A549 (cell line): ENCODE results near the gene ENTPD7. TPM values are rescaled to one million over a fixed set of nuclear protein-coding genes. Genes with fewer than 3 reads are reported as not detected.

Experiments
- ATAC-seq, 2 experiments: fragments of 200-7000 bp in 1 of 2; fragments of >200 bp in 1 of 2; cut with Nextera tagmentation in 1 of 2; cut with Tn5 transposase in 1 of 2; 3 replicates each; pipeline versions ENCODE4 v1.8.0 to v1.9.1; 2018 to 2020; ENCODE audit warnings: mild to moderate bottlenecking in 1 of 2, moderate library complexity in 1 of 2
- CTCF ChIA-PET: fragments of 300-600 bp; sonication (Branson Sonifier 250); formaldehyde crosslinking; extraction: SDS; loops from one replicate; lab custom pipeline; 2021; ENCODE audit warnings: antibody characterized with exemption, inconsistent platforms; lab: Yijun Ruan, JAX
- POLR2A ChIA-PET: fragments of 350-600 bp; formaldehyde crosslinking; extraction: SDS; loops from one replicate; lab custom pipeline; 2021; ENCODE audit warnings: antibody characterized with exemption, inconsistent platforms; lab: Yijun Ruan, JAX
- DNase-seq, 2 experiments: peaks; one replicate each; pipeline versions ENCODE4 v3.0.0 to v3.0.0-alpha.2; 2011 to 2016; ENCODE audit warnings: low read depth in 1 of 2, low spot score in 1 of 2
- FAIRE-seq: peaks from 2 replicates; lab custom pipeline; 2011; peaks lifted over from hg19 to GRCh38; lab: Jason Lieb, UNC
- H3K27ac ChIP-seq, 2 experiments: fragments of >200 bp; sonication (Bioruptor Twin); formaldehyde crosslinking; 3 replicates each; pipeline ENCODE4 v1.5.1; 2016 to 2017
- H3K4me1 ChIP-seq: fragments of >200 bp; sonication (Bioruptor Twin); formaldehyde crosslinking; 3 replicates; pipeline ENCODE4 v1.6.1; 2016
- H3K4me2 ChIP-seq: fragments of >200 bp; sonication (Bioruptor Twin); formaldehyde crosslinking; 3 replicates; pipeline ENCODE4 v1.6.1; 2016
- H3K4me3 ChIP-seq: fragments of >200 bp; sonication (Bioruptor Twin); formaldehyde crosslinking; 3 replicates; pipeline ENCODE4 v1.5.1; 2016
- H3K9me3 ChIP-seq: fragments of >200 bp; sonication (Bioruptor Twin); formaldehyde crosslinking; 3 replicates; pipeline ENCODE4 v1.6.1; 2016
- CBX8 ChIP-seq: fragments of 200-600 bp; sonication (generic); IDR thresholded peaks from 2 replicates; pipeline ENCODE4 v1.6.1; 2016
- CEBPB ChIP-seq, 2 experiments: fragments of >200 bp in 1 of 2; sonication (Bioruptor Twin) in 1 of 2; formaldehyde crosslinking in 1 of 2; IDR thresholded peaks; 2 replicates each; pipeline ENCODE4 v1.6.1; 2012 to 2016
- CHD4 ChIP-seq: fragments of 200-600 bp; sonication (generic); IDR thresholded peaks from 2 replicates; pipeline ENCODE4 v1.6.1; 2016; ENCODE audit warnings: antibody characterized with exemption, mild to moderate bottlenecking, borderline replicate concordance
- E2F6 ChIP-seq: IDR thresholded peaks from 2 replicates; pipeline ENCODE4 v1.6.1; 2012; ENCODE audit warnings: low read depth, borderline replicate concordance
- EHMT2 ChIP-seq: fragments of 200-600 bp; sonication (generic); IDR thresholded peaks from 2 replicates; pipeline ENCODE4 v1.6.1; 2016; ENCODE audit warnings: antibody characterized with exemption, low read depth, mild to moderate bottlenecking, moderate library complexity
- FOSL2 ChIP-seq, 2 experiments: fragments of 450-650 bp in 1 of 2; fragments of >200 bp in 1 of 2; sonication (Bioruptor Twin) in 1 of 2; formaldehyde crosslinking; IDR thresholded peaks; 2 replicates each; pipeline versions ENCODE4 v1.5.0 to v1.6.1; 2016 to 2020; ENCODE audit warnings: mild to moderate bottlenecking in 1 of 2, moderate library complexity in 1 of 2
- HDAC2 ChIP-seq: fragments of 200-600 bp; sonication (generic); IDR thresholded peaks from 2 replicates; pipeline ENCODE4 v1.6.1; 2016
- HEYL ChIP-seq: fragments of 250-450 bp; sonication (Bioruptor Pico); IDR thresholded peaks from 2 replicates; pipeline ENCODE4 v1.8.0; 2021; ENCODE audit warnings: mild to moderate bottlenecking, moderate library complexity
- HOXA7 ChIP-seq: fragments of 250-450 bp; sonication (Bioruptor Pico); IDR thresholded peaks from 2 replicates; pipeline ENCODE4 v1.5.0; 2020; ENCODE audit warnings: mild to moderate bottlenecking, moderate library complexity
- JUN ChIP-seq, 2 experiments: fragments of >200 bp; sonication (Bioruptor Twin); formaldehyde crosslinking; IDR thresholded peaks; 2 replicates in 1 of 2; 3 replicates in 1 of 2; pipeline ENCODE4 v1.6.1; 2016 to 2017
- KDM5A ChIP-seq: fragments of 200-600 bp; sonication (generic); IDR thresholded peaks from 2 replicates; pipeline ENCODE4 v1.6.1; 2016; ENCODE audit warnings: antibody characterized with exemption, mild to moderate bottlenecking
- MAFK ChIP-seq: fragments of 450-650 bp; IDR thresholded peaks from 2 replicates; pipeline ENCODE4 v1.6.1; 2014; ENCODE audit not compliant: partially characterized antibody
- NFE2L2 ChIP-seq: fragments of 150-350 bp; conservative IDR thresholded peaks from 2 replicates; pipeline ENCODE4 v1.6.1; 2014; ENCODE audit warnings: low read length
- POLR2A ChIP-seq: IDR thresholded peaks from 2 replicates; pipeline ENCODE4 v1.6.1; 2012; ENCODE audit warnings: mild to moderate bottlenecking, low read length
- POLR2AphosphoS2 ChIP-seq: conservative IDR thresholded peaks from 2 replicates; pipeline ENCODE4 v1.6.1; 2012; ENCODE audit warnings: low read length, improper control_type of control experiment, inconsistent platforms
- SMC3 ChIP-seq: fragments of >200 bp; sonication (Bioruptor Twin); formaldehyde crosslinking; IDR thresholded peaks from 3 replicates; pipeline ENCODE4 v1.6.1; 2018; ENCODE audit warnings: inconsistent platforms
- SREBF2 ChIP-seq: fragments of 450-650 bp; IDR thresholded peaks from 2 replicates; pipeline ENCODE4 v1.6.1; 2014; ENCODE audit warnings: mild to moderate bottlenecking, moderate library complexity
- TFCP2L1 ChIP-seq: fragments of 250-450 bp; sonication (Bioruptor Pico); IDR thresholded peaks from 2 replicates; pipeline ENCODE4 v1.5.0; 2021; ENCODE audit warnings: mild to moderate bottlenecking
- ZC3H11A ChIP-seq: fragments of 450-650 bp; IDR thresholded peaks from 2 replicates; pipeline ENCODE4 v1.6.1; 2014; ENCODE audit warnings: antibody characterized with exemption, mild to moderate bottlenecking
- WGBS: methylation state at CpG from one replicate; pipeline ENCODE4 v1.1.6; 2017; ENCODE audit errors: missing lambda C conversion rate; 5-methylcytosine and 5-hydroxymethylcytosine counted together
- polyA plus RNA-seq, 4 experiments: library from polyadenylated mRNA; depleted of rRNA in 3 of 4; stranded (reverse); fragments of >200 nt; fragmentation: RNase III in 1 of 4; extraction: RNeasy Plus Mini Kit Qiagen cat#74134 plus additional on column Dnase treatment in 1 of 4; gene quantifications; 2 replicates in 3 of 4; 3 replicates in 1 of 4; pipeline ENCODE4 v1.2.3, GENCODE V29; 2011 to 2017
- TF ChIP-seq, protein P1 (sequence below): IDR thresholded peaks from 2 replicates; pipeline ENCODE4 v1.6.1; 2012
- TF ChIP-seq, protein P2 (sequence below): fragments of 250-450 bp; sonication (Bioruptor Pico); IDR thresholded peaks from 2 replicates; pipeline ENCODE4 v1.5.0; 2021; ENCODE audit warnings: mild to moderate bottlenecking, moderate library complexity, borderline replicate concordance
- TF ChIP-seq, protein P3 (sequence below): fragments of >200 bp; sonication (Bioruptor Twin); formaldehyde crosslinking; IDR thresholded peaks from 3 replicates; pipeline ENCODE4 v1.6.1; 2016
- TF ChIP-seq, protein P4 (sequence below): fragments of 450-650 bp; IDR thresholded peaks from 2 replicates; pipeline ENCODE4 v1.6.1; 2014; ENCODE audit warnings: antibody characterized with exemption
- TF ChIP-seq, protein P5 (sequence below): fragments of 200-600 bp; sonication (generic); IDR thresholded peaks from 2 replicates; pipeline ENCODE4 v1.6.1; 2016; ENCODE audit warnings: antibody characterized with exemption, mild to moderate bottlenecking, moderate library complexity
- TF ChIP-seq, protein P6 (sequence below): IDR thresholded peaks from 2 replicates; pipeline ENCODE4 v1.6.1; 2012

Gene ENTPD7
- polyA plus RNA-seq, 2 of the 4 experiments (the other 2 are of a cell fraction), result 6.8 to 10.4 TPM

GRCh38 chr10:99748823-99749451 is 89.6 kb downstream of the ENTPD7 start:
- POLR2A ChIA-PET, result no interaction called here
- no peak for TF ChIP-seq HDAC2
- TF ChIP-seq FOSL2 (IDR thresholded peaks at IDR 0.05), result no peak
- no peak for TF ChIP-seq FOSL2 (CRISPR knock-in tag; IDR thresholded peaks at IDR 0.05)
- no peak for TF ChIP-seq SREBF2
- TF ChIP-seq ZC3H11A, result no peak
- TF ChIP-seq EHMT2, result no peak
- TF ChIP-seq, protein P1, sequence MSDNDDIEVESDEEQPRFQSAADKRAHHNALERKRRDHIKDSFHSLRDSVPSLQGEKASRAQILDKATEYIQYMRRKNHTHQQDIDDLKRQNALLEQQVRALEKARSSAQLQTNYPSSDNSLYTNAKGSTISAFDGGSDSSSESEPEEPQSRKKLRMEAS, result no peak
- TF ChIP-seq POLR2A, result no peak
- TF ChIP-seq MAFK, result no peak
- no peak for TF ChIP-seq HOXA7 (CRISPR knock-in tag)
- TF ChIP-seq CBX8, result no peak
- TF ChIP-seq SMC3, result no peak
- no peak for TF ChIP-seq JUN (IDR thresholded peaks at IDR 0.05)
- TF ChIP-seq, protein P2, sequence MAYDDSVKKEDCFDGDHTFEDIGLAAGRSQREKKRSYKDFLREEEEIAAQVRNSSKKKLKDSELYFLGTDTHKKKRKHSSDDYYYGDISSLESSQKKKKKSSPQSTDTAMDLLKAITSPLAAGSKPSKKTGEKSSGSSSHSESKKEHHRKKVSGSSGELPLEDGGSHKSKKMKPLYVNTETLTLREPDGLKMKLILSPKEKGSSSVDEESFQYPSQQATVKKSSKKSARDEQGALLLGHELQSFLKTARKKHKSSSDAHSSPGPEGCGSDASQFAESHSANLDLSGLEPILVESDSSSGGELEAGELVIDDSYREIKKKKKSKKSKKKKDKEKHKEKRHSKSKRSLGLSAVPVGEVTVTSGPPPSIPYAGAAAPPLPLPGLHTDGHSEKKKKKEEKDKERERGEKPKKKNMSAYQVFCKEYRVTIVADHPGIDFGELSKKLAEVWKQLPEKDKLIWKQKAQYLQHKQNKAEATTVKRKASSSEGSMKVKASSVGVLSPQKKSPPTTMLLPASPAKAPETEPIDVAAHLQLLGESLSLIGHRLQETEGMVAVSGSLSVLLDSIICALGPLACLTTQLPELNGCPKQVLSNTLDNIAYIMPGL (CRISPR knock-in tag), result no peak
- TF ChIP-seq, protein P3, sequence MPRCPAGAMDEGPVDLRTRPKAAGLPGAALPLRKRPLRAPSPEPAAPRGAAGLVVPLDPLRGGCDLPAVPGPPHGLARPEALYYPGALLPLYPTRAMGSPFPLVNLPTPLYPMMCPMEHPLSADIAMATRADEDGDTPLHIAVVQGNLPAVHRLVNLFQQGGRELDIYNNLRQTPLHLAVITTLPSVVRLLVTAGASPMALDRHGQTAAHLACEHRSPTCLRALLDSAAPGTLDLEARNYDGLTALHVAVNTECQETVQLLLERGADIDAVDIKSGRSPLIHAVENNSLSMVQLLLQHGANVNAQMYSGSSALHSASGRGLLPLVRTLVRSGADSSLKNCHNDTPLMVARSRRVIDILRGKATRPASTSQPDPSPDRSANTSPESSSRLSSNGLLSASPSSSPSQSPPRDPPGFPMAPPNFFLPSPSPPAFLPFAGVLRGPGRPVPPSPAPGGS, result no peak
- TF ChIP-seq CEBPB (IDR thresholded peaks at IDR 0.05), result no peak
- no peak for TF ChIP-seq POLR2AphosphoS2

GRCh38 chr10:99750641-99751040 is 91.3 kb downstream of the ENTPD7 start:
- CTCF ChIA-PET, result no interaction called here
- TF ChIP-seq, protein P4, sequence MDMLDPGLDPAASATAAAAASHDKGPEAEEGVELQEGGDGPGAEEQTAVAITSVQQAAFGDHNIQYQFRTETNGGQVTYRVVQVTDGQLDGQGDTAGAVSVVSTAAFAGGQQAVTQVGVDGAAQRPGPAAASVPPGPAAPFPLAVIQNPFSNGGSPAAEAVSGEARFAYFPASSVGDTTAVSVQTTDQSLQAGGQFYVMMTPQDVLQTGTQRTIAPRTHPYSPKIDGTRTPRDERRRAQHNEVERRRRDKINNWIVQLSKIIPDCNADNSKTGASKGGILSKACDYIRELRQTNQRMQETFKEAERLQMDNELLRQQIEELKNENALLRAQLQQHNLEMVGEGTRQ, result no peak
- TF ChIP-seq, all 56 proteins: peak for 0
- no peak overlapping the region for H3K27ac ChIP-seq
- peak; percentile 72 for FAIRE-seq
- H3K4me3 ChIP-seq, result no peak overlapping the region
- POLR2A ChIA-PET, result no interaction called here
- ATAC-seq, result no peak
- H3K4me2 ChIP-seq, result no peak overlapping the region
- no peaks in the 10 kb centered on the region for H3K9me3 ChIP-seq
- DNase-seq, result no peak
- peaks cover 19% of the 10 kb centered on the region for H3K4me1 ChIP-seq

More at GRCh38 chr10:99748823-99749451, 89.6 kb downstream of the ENTPD7 start:
- Histone ChIP-seq H3K9me3 (no peaks in the 10 kb centered on the region), H3K27ac (no peak overlapping the region), H3K4me1 (peaks cover 9% of the 10 kb centered on the region), H3K4me3 (no peak overlapping the region), H3K4me2 (no peak overlapping the region)
- ATAC-seq (no peak), FAIRE-seq (no peak), DNase-seq (no peak)
- WGBS, result 81% methylated on average over 2 of the region's 2 CpGs
- CTCF ChIA-PET, result interaction anchor here (0.8 to 1.3 kb wide), 2 partner anchors 11 to 18 kb away, joined by 3 to 4 read pairs; no protein-coding TSS in a partner anchor

GRCh38 chr10:99754670-99755069 is 95.4 kb downstream of the ENTPD7 start:
- FAIRE-seq (no peak), DNase-seq (no peak), ATAC-seq (no peak; a peak in 1 of 6 replicates)
- TF ChIP-seq KDM5A (no peak), JUN (IDR thresholded peaks at IDR 0.05) (no peak), E2F6 (no peak), HEYL (CRISPR knock-in tag) (no peak), POLR2AphosphoS2 (no peak), CHD4 (no peak), NFE2L2 (no peak), CEBPB (IDR thresholded peaks at IDR 0.05) (no peak), ZC3H11A (no peak), TFCP2L1 (no peak)
- TF ChIP-seq, protein P5, sequence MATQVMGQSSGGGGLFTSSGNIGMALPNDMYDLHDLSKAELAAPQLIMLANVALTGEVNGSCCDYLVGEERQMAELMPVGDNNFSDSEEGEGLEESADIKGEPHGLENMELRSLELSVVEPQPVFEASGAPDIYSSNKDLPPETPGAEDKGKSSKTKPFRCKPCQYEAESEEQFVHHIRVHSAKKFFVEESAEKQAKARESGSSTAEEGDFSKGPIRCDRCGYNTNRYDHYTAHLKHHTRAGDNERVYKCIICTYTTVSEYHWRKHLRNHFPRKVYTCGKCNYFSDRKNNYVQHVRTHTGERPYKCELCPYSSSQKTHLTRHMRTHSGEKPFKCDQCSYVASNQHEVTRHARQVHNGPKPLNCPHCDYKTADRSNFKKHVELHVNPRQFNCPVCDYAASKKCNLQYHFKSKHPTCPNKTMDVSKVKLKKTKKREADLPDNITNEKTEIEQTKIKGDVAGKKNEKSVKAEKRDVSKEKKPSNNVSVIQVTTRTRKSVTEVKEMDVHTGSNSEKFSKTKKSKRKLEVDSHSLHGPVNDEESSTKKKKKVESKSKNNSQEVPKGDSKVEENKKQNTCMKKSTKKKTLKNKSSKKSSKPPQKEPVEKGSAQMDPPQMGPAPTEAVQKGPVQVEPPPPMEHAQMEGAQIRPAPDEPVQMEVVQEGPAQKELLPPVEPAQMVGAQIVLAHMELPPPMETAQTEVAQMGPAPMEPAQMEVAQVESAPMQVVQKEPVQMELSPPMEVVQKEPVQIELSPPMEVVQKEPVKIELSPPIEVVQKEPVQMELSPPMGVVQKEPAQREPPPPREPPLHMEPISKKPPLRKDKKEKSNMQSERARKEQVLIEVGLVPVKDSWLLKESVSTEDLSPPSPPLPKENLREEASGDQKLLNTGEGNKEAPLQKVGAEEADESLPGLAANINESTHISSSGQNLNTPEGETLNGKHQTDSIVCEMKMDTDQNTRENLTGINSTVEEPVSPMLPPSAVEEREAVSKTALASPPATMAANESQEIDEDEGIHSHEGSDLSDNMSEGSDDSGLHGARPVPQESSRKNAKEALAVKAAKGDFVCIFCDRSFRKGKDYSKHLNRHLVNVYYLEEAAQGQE, result no peak
- TF ChIP-seq, protein P6, sequence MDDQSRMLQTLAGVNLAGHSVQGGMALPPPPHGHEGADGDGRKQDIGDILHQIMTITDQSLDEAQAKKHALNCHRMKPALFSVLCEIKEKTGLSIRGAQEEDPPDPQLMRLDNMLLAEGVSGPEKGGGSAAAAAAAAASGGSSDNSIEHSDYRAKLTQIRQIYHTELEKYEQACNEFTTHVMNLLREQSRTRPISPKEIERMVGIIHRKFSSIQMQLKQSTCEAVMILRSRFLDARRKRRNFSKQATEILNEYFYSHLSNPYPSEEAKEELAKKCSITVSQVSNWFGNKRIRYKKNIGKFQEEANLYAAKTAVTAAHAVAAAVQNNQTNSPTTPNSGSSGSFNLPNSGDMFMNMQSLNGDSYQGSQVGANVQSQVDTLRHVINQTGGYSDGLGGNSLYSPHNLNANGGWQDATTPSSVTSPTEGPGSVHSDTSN, result no peak

More at GRCh38 chr10:99754670-99755069, 95.4 kb downstream of the ENTPD7 start:
- ChIA-PET CTCF (no interaction called here), POLR2A (interaction anchor here (0.7 kb wide), 1 partner anchor 100 kb away, joined by 3 read pairs; no protein-coding TSS in a partner anchor)
- Histone ChIP-seq H3K9me3 (no peaks in the 10 kb centered on the region), H3K27ac (no peak overlapping the region), H3K4me3 (no peak overlapping the region), H3K4me1 (peaks cover 15% of the 10 kb centered on the region), H3K4me2 (no peak overlapping the region)
- 35% methylated on average over 1 of the region's 1 CpG for WGBS
